ENCODE data around the gene ABTB2.
"Not testable (repeated sequence)": the region's sequence is repeated elsewhere in the genome, so short reads cannot be mapped to it uniquely, and the experiment has no call there.

ABTB2 gene

GRCh38 chr11:34357701-34358257, at the start of gene ABTB2:
Gene ABTB2 (minus strand): TSS chr11:34358010.
- peak; percentile 98 for DNase-seq (ENCODE audit: low spot score)

- peak; percentile 63 for DNase-seq (ENCODE audit: low spot score)
Observed at GRCh38 chr11:34407121-34407813, 49.5 kb upstream of the ABTB2 start.

GRCh38 chr11:34406413-34406812, 48.6 kb upstream of the ABTB2 start:
- no peak for DNase-seq (ENCODE audit: low spot score)

GRCh38 chr11:34405079-34405858, 47.5 kb upstream of the ABTB2 start:
- DNase-seq (ENCODE audit: low spot score) = no peak

GRCh38 chr11:34404280-34404679, 46.5 kb upstream of the ABTB2 start:
- DNase-seq (ENCODE audit: low spot score) = no peak

GRCh38 chr11:34403431-34403830, 45.6 kb upstream of the ABTB2 start:
- DNase-seq (ENCODE audit: low spot score) = no peak

GRCh38 chr11:34397811-34398210, 40.0 kb upstream of the ABTB2 start:
- DNase-seq (ENCODE audit: low spot score) = no peak

GRCh38 chr11:34397120-34397519, 39.3 kb upstream of the ABTB2 start:
- no peak for DNase-seq (ENCODE audit: low spot score)

GRCh38 chr11:34395916-34396550, 38.2 kb upstream of the ABTB2 start:
- no peak for DNase-seq (ENCODE audit: low spot score)

GRCh38 chr11:34394771-34395300, 37.0 kb upstream of the ABTB2 start:
- no peak for DNase-seq (ENCODE audit: low spot score)

GRCh38 chr11:34387653-34388052, 29.8 kb upstream of the ABTB2 start:
- no peak for DNase-seq (ENCODE audit: low spot score)

GRCh38 chr11:34386356-34386755, 28.5 kb upstream of the ABTB2 start:
- DNase-seq (ENCODE audit: low spot score) = not testable (repeated sequence)

GRCh38 chr11:34382532-34383276, 24.9 kb upstream of the ABTB2 start:
- no peak for DNase-seq (ENCODE audit: low spot score)

- no peak for DNase-seq (ENCODE audit: low spot score)
Observed at GRCh38 chr11:34381775-34382174, 24.0 kb upstream of the ABTB2 start.

GRCh38 chr11:34380696-34381095, 22.9 kb upstream of the ABTB2 start:
- DNase-seq (ENCODE audit: low spot score) = no peak

- no peak for DNase-seq (ENCODE audit: low spot score)
Observed at GRCh38 chr11:34379539-34379938, 21.7 kb upstream of the ABTB2 start.

GRCh38 chr11:34379079-34379478, 21.3 kb upstream of the ABTB2 start:
- DNase-seq (ENCODE audit: low spot score) = no peak

- no peak for DNase-seq (ENCODE audit: low spot score)
Observed at GRCh38 chr11:34373727-34374126, 15.9 kb upstream of the ABTB2 start.

GRCh38 chr11:34366522-34366921, 8.7 kb upstream of the ABTB2 start:
- DNase-seq (ENCODE audit: low spot score) = no peak

GRCh38 chr11:34364102-34364501, 6.3 kb upstream of the ABTB2 start:
- DNase-seq (ENCODE audit: low spot score) = no peak

GRCh38 chr11:34363363-34364084, 5.7 kb upstream of the ABTB2 start:
- no peak for DNase-seq (ENCODE audit: low spot score)

Data from globus pallidus (tissue), 1 donor.